Karpas-422 (cell line): ENCODE measurements around the gene TTC27. TPM values are rescaled to one million over a fixed set of nuclear protein-coding genes. Genes with fewer than 3 reads are reported as not detected.

ENCODE experiments used
- DNase-seq: peaks from one replicate; pipeline ENCODE4 v3.0.0-alpha.2; 2015
- H2AFZ ChIP-seq: fragments of 200-600 bp; sonication (generic); 2 replicates; pipeline ENCODE4 v1.6.1; 2014; ENCODE audit warnings: antibody characterized with exemption, low read length, mixed read lengths
- H3K27ac ChIP-seq: fragments of 200-600 bp; sonication (generic); 2 replicates; pipeline ENCODE4 v1.5.1; 2014; ENCODE audit warnings: mild to moderate bottlenecking, low read length, moderate library complexity
- H3K27me3 ChIP-seq: fragments of 200-600 bp; sonication (generic); 2 replicates; pipeline ENCODE4 v1.6.1; 2014; ENCODE audit warnings: low read length, mixed read lengths
- H3K36me3 ChIP-seq: fragments of 200-600 bp; sonication (generic); 2 replicates; pipeline ENCODE4 v1.6.1; 2014; ENCODE audit warnings: low read length, mixed read lengths; ENCODE audit not compliant: insufficient read depth
- H3K4me1 ChIP-seq: fragments of 200-600 bp; sonication (generic); 2 replicates; pipeline ENCODE4 v1.6.1; 2014; ENCODE audit warnings: mild to moderate bottlenecking, low read length, mixed read lengths
- H3K4me2 ChIP-seq: fragments of 200-600 bp; sonication (generic); 2 replicates; pipeline ENCODE4 v1.6.1; 2014; ENCODE audit warnings: low read length, low read depth, mild to moderate bottlenecking; ENCODE audit not compliant: poor library complexity, severe bottlenecking
- H3K4me3 ChIP-seq: fragments of 200-600 bp; sonication (generic); 2 replicates; pipeline ENCODE4 v1.5.1; 2014; ENCODE audit warnings: mild to moderate bottlenecking, antibody characterized with exemption, low read length, mixed read lengths
- H3K79me2 ChIP-seq: fragments of 200-600 bp; sonication (generic); 2 replicates; pipeline ENCODE4 v1.6.1; 2014; ENCODE audit warnings: mild to moderate bottlenecking, low read length, mixed read lengths
- H3K9ac ChIP-seq: fragments of 200-600 bp; sonication (generic); 2 replicates; pipeline ENCODE4 v1.6.0; 2014; ENCODE audit warnings: low read length
- H3K9me2 ChIP-seq: fragments of 200-600 bp; sonication (generic), shearing (Covaris generic); replicated peaks from 2 replicates; pipeline ENCODE4 v1.6.0; 2014; ENCODE audit warnings: mild to moderate bottlenecking, low read length, moderate library complexity; ENCODE audit not compliant: insufficient read depth
- H3K9me3 ChIP-seq: fragments of 300-700, 200-600 bp; sonication (generic); 2 replicates; pipeline ENCODE4 v1.6.1; 2014; ENCODE audit warnings: low read length, mixed read lengths
- H4K20me1 ChIP-seq: fragments of 200-600 bp; sonication (generic); 2 replicates; pipeline ENCODE4 v1.6.1; 2014; ENCODE audit warnings: mild to moderate bottlenecking, antibody characterized with exemption, low read length, low read depth; ENCODE audit not compliant: insufficient read depth
- total RNA-seq: library from RNA; depleted of rRNA; stranded (reverse); fragments of >200 nt; shearing (Covaris generic); gene quantifications from 2 replicates; pipeline ENCODE4 v1.2.3, GENCODE V29; 2014; ENCODE audit warnings: low replicate concordance

TTC27 gene
- total RNA-seq, 1 experiment from 2014 or later: 26.8 TPM

- Histone ChIP-seq H3K27me3 (no peaks in the 10 kb centered on the region), H3K36me3 (no peaks in the 10 kb centered on the region)
These were observed 202.3 kb downstream of the TTC27 start for GRCh38 chr2:32830196-32830595.

GRCh38 chr2:32832821-32833220 lies 205.0 kb downstream of the TTC27 start:
- Histone ChIP-seq H3K9me3 (no peaks in the 10 kb centered on the region), H3K27ac (no peak overlapping the region), H3K4me2 (no peak overlapping the region), H3K9me2 (no peaks in the 10 kb centered on the region), H3K79me2 (no peaks in the 10 kb centered on the region), H3K27me3 (no peaks in the 10 kb centered on the region), H3K4me3 (no peak overlapping the region), H3K36me3 (no peaks in the 10 kb centered on the region), H3K4me1 (peaks cover 10% of the 10 kb centered on the region), H3K9ac (no peak overlapping the region), H2AFZ (no peak overlapping the region), H4K20me1 (no peaks in the 10 kb centered on the region)
- no peak for DNase-seq

More at GRCh38 chr2:32830196-32830595, 202.3 kb downstream of the TTC27 start:
- Histone ChIP-seq H3K9me2 (no peaks in the 10 kb centered on the region), H3K4me3 (no peak overlapping the region), H2AFZ (no peak overlapping the region), H3K4me1 (peaks cover 18% of the 10 kb centered on the region), H4K20me1 (no peaks in the 10 kb centered on the region), H3K27ac (no peak overlapping the region), H3K79me2 (no peaks in the 10 kb centered on the region), H3K9ac (no peak overlapping the region), H3K9me3 (no peaks in the 10 kb centered on the region), H3K4me2 (no peak overlapping the region)
- DNase-seq: no peak

- Histone ChIP-seq H2AFZ (no peak overlapping the region), H3K4me2 (no peak overlapping the region)
These were observed 205.9 kb downstream of the TTC27 start for GRCh38 chr2:32833709-32834108.

GRCh38 chr2:32835148-32835547 lies 207.3 kb downstream of the TTC27 start:
- H3K9me2 ChIP-seq: no peaks in the 10 kb centered on the region
- no peak overlapping the region for H3K27ac ChIP-seq
- H3K4me2 ChIP-seq: no peak overlapping the region
- no peaks in the 10 kb centered on the region for H3K27me3 ChIP-seq
- peaks cover 20% of the 10 kb centered on the region for H3K4me1 ChIP-seq
- DNase-seq: no peak
- no peaks in the 10 kb centered on the region for H4K20me1 ChIP-seq
- no peak overlapping the region for H3K9ac ChIP-seq
- no peak overlapping the region for H3K4me3 ChIP-seq
- H3K79me2 ChIP-seq: no peaks in the 10 kb centered on the region
- H2AFZ ChIP-seq: no peak overlapping the region
- H3K36me3 ChIP-seq: no peaks in the 10 kb centered on the region
- no peaks in the 10 kb centered on the region for H3K9me3 ChIP-seq

More at GRCh38 chr2:32833709-32834108, 205.9 kb downstream of the TTC27 start:
- Histone ChIP-seq H3K27me3 (no peaks in the 10 kb centered on the region), H3K9ac (no peak overlapping the region), H3K4me3 (no peak overlapping the region), H3K9me3 (no peaks in the 10 kb centered on the region), H3K36me3 (no peaks in the 10 kb centered on the region), H3K27ac (no peak overlapping the region), H3K4me1 (peaks cover 13% of the 10 kb centered on the region), H3K9me2 (no peaks in the 10 kb centered on the region), H4K20me1 (no peaks in the 10 kb centered on the region), H3K79me2 (no peaks in the 10 kb centered on the region)
- DNase-seq: no peak

- Histone ChIP-seq H3K9ac (no peak overlapping the region), H3K9me3 (no peaks in the 10 kb centered on the region), H3K4me2 (no peak overlapping the region), H4K20me1 (no peaks in the 10 kb centered on the region), H3K4me1 (peaks cover 20% of the 10 kb centered on the region), H3K27ac (no peak overlapping the region), H3K4me3 (no peak overlapping the region), H3K27me3 (no peaks in the 10 kb centered on the region), H3K79me2 (no peaks in the 10 kb centered on the region), H3K36me3 (no peaks in the 10 kb centered on the region), H2AFZ (no peak overlapping the region), H3K9me2 (no peaks in the 10 kb centered on the region)
- no peak for DNase-seq
These were observed 209.1 kb downstream of the TTC27 start for GRCh38 chr2:32836933-32837332.

GRCh38 chr2:32838418-32838817 lies 210.6 kb downstream of the TTC27 start:
- Histone ChIP-seq H3K9ac (no peak overlapping the region), H3K36me3 (no peaks in the 10 kb centered on the region), H3K79me2 (no peaks in the 10 kb centered on the region), H3K9me2 (no peaks in the 10 kb centered on the region), H3K4me3 (no peak overlapping the region), H3K27me3 (no peaks in the 10 kb centered on the region), H2AFZ (peak overlapping the region; percentile 60), H3K4me1 (peaks cover 20% of the 10 kb centered on the region), H4K20me1 (no peaks in the 10 kb centered on the region), H3K9me3 (no peaks in the 10 kb centered on the region), H3K4me2 (no peak overlapping the region), H3K27ac (no peak overlapping the region)
- DNase-seq: peak; percentile 54

- Histone ChIP-seq H3K9ac (no peak overlapping the region), H3K9me2 (no peaks in the 10 kb centered on the region), H3K4me2 (no peak overlapping the region), H4K20me1 (no peaks in the 10 kb centered on the region), H3K27ac (no peak overlapping the region), H3K79me2 (no peaks in the 10 kb centered on the region), H3K36me3 (no peaks in the 10 kb centered on the region), H3K27me3 (no peaks in the 10 kb centered on the region), H3K4me1 (peaks cover 20% of the 10 kb centered on the region), H2AFZ (peak overlapping the region; percentile 60), H3K9me3 (no peaks in the 10 kb centered on the region), H3K4me3 (no peak overlapping the region)
- DNase-seq: peak; percentile 62
These were observed 211.1 kb downstream of the TTC27 start for GRCh38 chr2:32838949-32839348.

- Histone ChIP-seq H3K9me3 (no peaks in the 10 kb centered on the region), H3K4me2 (no peak overlapping the region), H3K27ac (no peak overlapping the region), H3K4me3 (no peak overlapping the region), H3K4me1 (peaks cover 10% of the 10 kb centered on the region), H3K79me2 (no peaks in the 10 kb centered on the region), H3K9me2 (no peaks in the 10 kb centered on the region), H3K9ac (no peak overlapping the region), H3K36me3 (no peaks in the 10 kb centered on the region), H4K20me1 (no peaks in the 10 kb centered on the region), H2AFZ (no peak overlapping the region), H3K27me3 (no peaks in the 10 kb centered on the region)
- DNase-seq: no peak
These were observed 214.4 kb downstream of the TTC27 start for GRCh38 chr2:32841931-32842898.
